GM21529 (cell line): ENCODE data around the gene MAN1B1.
A peak's percentile ranks its signal among the peaks of the same experiment; 100 is the strongest.

Experiments used
- ATAC-seq: cut with Tn5 transposase; IDR thresholded peaks from one replicate; pipeline ENCODE4 v1.9.1; 2021; ENCODE audit not compliant: unreplicated experiment

The MAN1B1 gene

GRCh38 chr9:137068539-137069507 is 18.0 kb upstream of the MAN1B1 start:
- no peak for ATAC-seq

GRCh38 chr9:137069508-137070091 is 17.2 kb upstream of the MAN1B1 start:
- no peak for ATAC-seq

GRCh38 chr9:137070201-137070905 is 16.4 kb upstream of the MAN1B1 start, which contains the start of gene SAPCD2:
SAPCD2 (minus strand) TSS chr9:137070557; CDS start chr9:137070460, 97 bp downstream.
- peak; percentile 72 for ATAC-seq

- ATAC-seq, result no peak
Observed at GRCh38 chr9:137070906-137071275, 15.9 kb upstream of the MAN1B1 start.

- ATAC-seq, result no peak
Observed at GRCh38 chr9:137071282-137071681, 15.5 kb upstream of the MAN1B1 start.

- no peak for ATAC-seq
Observed at GRCh38 chr9:137073992-137074399, 12.8 kb upstream of the MAN1B1 start.

GRCh38 chr9:137074657-137075274 is 12.0 kb upstream of the MAN1B1 start:
- ATAC-seq, result no peak

GRCh38 chr9:137075275-137075775 is 11.5 kb upstream of the MAN1B1 start:
- no peak for ATAC-seq

- no peak for ATAC-seq
Observed at GRCh38 chr9:137076636-137077009, 10.2 kb upstream of the MAN1B1 start.

GRCh38 chr9:137077010-137077747 is 9.6 kb upstream of the MAN1B1 start, which contains the start of gene UAP1L1:
UAP1L1 (plus strand) TSS chr9:137077517; CDS start chr9:137077533, 16 bp downstream.
- peak; percentile 65 for ATAC-seq

- ATAC-seq, result peak; percentile 36
Observed at GRCh38 chr9:137077758-137078693, 8.8 kb upstream of the MAN1B1 start.

- no peak for ATAC-seq
Observed at GRCh38 chr9:137078701-137079400, 7.9 kb upstream of the MAN1B1 start.

- no peak for ATAC-seq
Observed at GRCh38 chr9:137079401-137079787, 7.4 kb upstream of the MAN1B1 start.

GRCh38 chr9:137080260-137081122 is 6.3 kb upstream of the MAN1B1 start:
- no peak for ATAC-seq

GRCh38 chr9:137082222-137082924 is 4.4 kb upstream of the MAN1B1 start:
- ATAC-seq, result no peak

- no peak for ATAC-seq
Observed at GRCh38 chr9:137082925-137083290, 3.9 kb upstream of the MAN1B1 start.

- ATAC-seq, result no peak
Observed at GRCh38 chr9:137083394-137084004, 3.3 kb upstream of the MAN1B1 start.
